ENCODE data around the gene ENHO. TPM values are rescaled to one million over a fixed set of nuclear protein-coding genes. Genes with fewer than 3 reads are reported as not detected.

ENHO gene
- total and polyA plus RNA-seq, 10 of the 15 experiments (the other 5 are each of a cell fraction or from before 2014, with no cell fraction given) = not detected

- no peak for TF ChIP-seq NR2F1 (conservative IDR thresholded peaks at IDR 0.05)
- no peak for TF ChIP-seq SMARCA5 (IDR thresholded peaks at IDR 0.05)
- TF ChIP-seq ZNF274 (IDR thresholded peaks at IDR 0.05; ENCODE audit: insufficient read depth, insufficient read length) = no peak
- TF ChIP-seq TCF7 (IDR thresholded peaks at IDR 0.05; ENCODE audit: borderline replicate concordance) = no peak
- TF ChIP-seq FOXM1 (IDR thresholded peaks at IDR 0.05; ENCODE audit: low read depth, low read length) = no peak
- TF ChIP-seq CEBPZ (IDR thresholded peaks at IDR 0.05; ENCODE audit: low read depth, low read length) = no peak
Observed at GRCh38 chr9:34507556-34507955, 15.2 kb downstream of the ENHO start (continued).

- ChIA-PET POLR2A (interaction anchor here (0.9 kb wide), 1 partner anchor 10 kb away, joined by 3 read pairs; no protein-coding TSS in a partner anchor), SMC1A (ENCODE audit: uncharacterized antibody, unreplicated experiment) (interaction anchor here (0.5 to 1.7 kb wide), 3 partner anchors 10 to 430 kb away, joined by 3 to 5 read pairs (median 3); no protein-coding TSS in a partner anchor), CTCF (interaction anchor here (0.5 to 1.5 kb wide), 2 partner anchors 9 to 365 kb away, joined by 4 to 6 read pairs; no protein-coding TSS in a partner anchor), RAD21 (ENCODE audit: unreplicated experiment) (interaction anchor here (1.0 kb wide), 1 partner anchor 103 kb away, joined by 3 read pairs; no protein-coding TSS in a partner anchor)
- H3K4me3 ChIP-seq = no peak overlapping the region
- H3K79me2 ChIP-seq (ENCODE audit: control insufficient read depth, insufficient read depth, low read length) = no peaks in the 10 kb centered on the region
- H3K36me3 ChIP-seq (ENCODE audit: control insufficient read depth in 2 of 2, insufficient read depth in 2 of 2, low read length in 1 of 2) = no peaks in the 10 kb centered on the region; a peak in 1 of 4 replicates
- intact Hi-C loops (cut with micrococcal nuclease; ENCODE audit: unreplicated experiment) = no loop called here
- no peak overlapping the region for H3K4me2 ChIP-seq (ENCODE audit: control insufficient read depth, insufficient read depth)
- H3K9me3 ChIP-seq (replicated peaks; ENCODE audit: control insufficient read depth, insufficient read depth, low read length) = no peaks in the 10 kb centered on the region
- in situ Hi-C loops (cut with MboI) = no loop called here
- BruUV-seq (replicated peaks) = no TSS peak
- no peak overlapping the region for H3K9ac ChIP-seq (ENCODE audit: control insufficient read depth, insufficient read depth, low read length)
- no peak overlapping the region for H2AFZ ChIP-seq (ENCODE audit: control insufficient read depth, low read depth, low read length)
- DNase-seq (ENCODE audit: low read depth, low spot score) (no peak), FAIRE-seq (no peak), ATAC-seq (no peak)
- peaks cover 2 to 10% of the 10 kb centered on the region in 2 experiments; a peak in 3 of 4 replicates for H3K27me3 ChIP-seq (replicated peaks in 1 of 2; ENCODE audit: control insufficient read depth in 2 of 2, insufficient read depth in 2 of 2, low read length in 1 of 2)
- no peaks in the 10 kb centered on the region for H3K4me1 ChIP-seq (ENCODE audit: control insufficient read depth, insufficient read depth, low read length)
- H4K20me1 ChIP-seq (ENCODE audit: control insufficient read depth, insufficient read depth) = no peaks in the 10 kb centered on the region; the same call in 1 of the 2 replicates
- 20% methylated on average over 7 of the region's 7 CpGs for WGBS (ENCODE audit: insufficient coverage, insufficient replicate concordance, low lambda C conversion rate, missing lambda C conversion rate)
- no peak overlapping the region for H3K27ac ChIP-seq (ENCODE audit: control insufficient read depth, insufficient read depth)
- TF ChIP-seq EZH2 (IDR thresholded peaks at IDR 0.05; ENCODE audit: borderline replicate concordance, control insufficient read depth, low read depth, low read length) (no peak), ELK1 (IDR thresholded peaks at IDR 0.05; ENCODE audit: low read depth, low read length) (no peak), SREBF1 (IDR thresholded peaks at IDR 0.05; ENCODE audit: low read length) (no peak), MYC (IDR thresholded peaks at IDR 0.05; ENCODE audit: insufficient read depth, insufficient read length, insufficient replicate concordance, low read length, severe bottlenecking) (no peak), TCF7 (IDR thresholded peaks at IDR 0.05; ENCODE audit: borderline replicate concordance) (no peak), IRF5 (IDR thresholded peaks at IDR 0.05; ENCODE audit: borderline replicate concordance) (no peak), ZNF687 (IDR thresholded peaks at IDR 0.05) (no peak)
Observed at GRCh38 chr9:34506623-34507022, 16.2 kb downstream of the ENHO start.

All from GM12878 (cell line).